Right lobe of liver (tissue), 6 donors: ENCODE results near the gene COQ9. TPM values are rescaled to one million over a fixed set of nuclear protein-coding genes. Genes with fewer than 3 reads are reported as not detected.

ENCODE experiments used
- ATAC-seq, 4 donors: fragments of 200-7000 bp; cut with Tn5 transposase; one replicate each; pipeline ENCODE4 v1.9.1; 2020; ENCODE audit warnings: mild to moderate bottlenecking in 4 of 4, moderate library complexity in 4 of 4
- DNase-seq, 3 donors: peaks; one replicate each; pipeline ENCODE4 v3.0.0-alpha.2; 2020
- H3K27ac ChIP-seq, 3 donors: fragments of 200-600 bp; one replicate each; pipeline ENCODE4 v1.8.0; 2022
- H3K27me3 ChIP-seq, 2 donors: fragments of 200-600 bp; one replicate each; pipeline ENCODE4 v1.8.0; 2022
- H3K36me3 ChIP-seq, 4 donors: fragments of 200-600 bp; sonication (generic) in 1 of 4; one replicate each; pipeline versions ENCODE4 v1.5.1 to v1.8.0; 2017 to 2022; ENCODE audit warnings: control low read depth in 1 of 4
- H3K4me1 ChIP-seq, 4 donors: fragments of 200-600 bp; sonication (generic) in 1 of 4; one replicate each; pipeline versions ENCODE4 v1.5.1 to v1.8.0; 2017 to 2022; ENCODE audit warnings: control low read depth in 1 of 4
- H3K4me3 ChIP-seq, 3 donors: fragments of 200-600 bp; one replicate each; pipeline ENCODE4 v1.8.0; 2022
- H3K9me3 ChIP-seq, 4 donors: fragments of 200-600 bp; sonication (generic) in 1 of 4; one replicate each; pipeline versions ENCODE4 v1.5.1 to v1.8.0; 2017 to 2022; ENCODE audit warnings: control low read depth in 1 of 4
- POLR2A ChIP-seq: fragments of 450-650 bp; IDR thresholded peaks from one replicate; pipeline ENCODE4 v1.6.1; 2017; ENCODE audit warnings: antibody characterized with exemption, mild to moderate bottlenecking
- WGBS: methylation state at CpG from one replicate; pipeline ENCODE4 v1.1.6; 2018; ENCODE audit warnings: low coverage, low lambda C conversion rate; ENCODE audit not compliant: insufficient coverage; ENCODE audit errors: missing lambda C conversion rate; 5-methylcytosine and 5-hydroxymethylcytosine counted together
- intact Hi-C, 2 donors: fragments of 100-400 bp; cut with DNase I; formaldehyde crosslinking; loops; one replicate each; pipeline versions ENCODE4 v1.11.2 to v1.14.1; 2022
- total RNA-seq, 6 experiments: library from RNA; depleted of rRNA in 2 of 6; stranded (reverse); fragments of >200 nt in 2 of 6; fragmentation: NEBNext Ultra II Directional in 3 of 6; extraction: Animal tissue kit (Norgen Biotek cat#: 25700) in 3 of 6; gene quantifications; one replicate each; pipeline versions ENCODE4 v1.1.0 to v1.2.4, GENCODE V29; 2016 to 2023
- TF ChIP-seq, protein P1 (sequence below), 4 donors: fragments of 200-600 bp in 3 of 4; fragments of 450-650 bp in 1 of 4; IDR thresholded peaks; one replicate each; pipeline versions ENCODE4 v1.5.1 to v1.8.0; 2016 to 2022; ENCODE audit warnings: antibody characterized with exemption in 4 of 4, mild to moderate bottlenecking in 2 of 4
- donor health status: DM: no; HTN: yes; CAD: no.
- donor health status: DM: no; HTN: no; CAD: no.
- donor health status: DM: no; HTN: no; CAD: no.
- donor health status: DM: no; HTN: yes; CAD: no.
- donor health status: DM: no; HTN: yes; CAD: no.

The COQ9 gene
- total RNA-seq, 6 experiments from 2014 or later: 43.2 to 81.4 (median 55.3) TPM

DNA sequence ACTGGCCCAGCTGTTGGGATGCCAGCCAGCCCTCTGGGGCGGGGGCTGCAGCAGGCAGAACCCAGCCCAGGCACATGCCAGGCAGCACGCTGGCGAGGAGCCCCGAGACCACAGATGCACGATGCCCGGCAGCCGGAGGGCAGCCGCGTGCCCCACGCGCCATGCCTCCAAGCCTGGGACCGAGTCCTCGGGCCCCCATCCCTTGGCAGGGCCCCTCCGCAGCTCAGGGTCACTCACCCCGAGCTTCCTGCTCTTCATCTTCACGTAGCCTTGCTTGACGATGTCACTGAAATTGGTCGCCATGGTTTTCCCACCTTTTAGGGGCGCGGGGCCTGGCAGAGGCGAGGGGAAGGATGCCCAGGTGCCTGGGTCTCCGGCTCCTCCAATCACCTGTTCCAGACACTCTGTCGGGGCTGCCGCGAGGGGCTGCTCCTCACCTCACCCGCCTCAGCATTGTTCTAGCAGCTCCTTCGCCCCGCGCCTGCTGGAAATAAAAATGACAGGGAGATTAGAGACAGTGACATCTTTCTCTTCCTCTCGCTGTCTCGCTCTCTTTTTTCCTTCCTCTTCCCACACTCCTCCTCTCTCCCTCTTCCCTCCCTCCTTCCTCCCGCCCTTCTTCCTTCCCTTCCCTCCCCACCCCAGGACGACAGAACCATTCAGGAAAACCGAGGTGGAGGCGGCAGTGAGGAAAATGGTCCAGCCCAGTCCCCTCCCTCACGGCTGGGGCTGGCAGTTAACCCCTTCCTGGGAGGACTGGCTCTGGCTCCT, 32.1 kb downstream of the COQ9 start:
- ATAC-seq (peak; percentile 14 to 27 (median 16)), DNase-seq (no peak)
- Histone ChIP-seq H3K9me3 (no peaks in the 10 kb centered on the region), H3K27ac (peak overlapping the region; percentile 24 to 74 (median 57)), H3K36me3 (peaks cover 0 to 4% (median 1%) of the 10 kb centered on the region in 4 donors), H3K27me3 (no peaks in the 10 kb centered on the region), H3K4me3 (peak overlapping the region; percentile 36 to 45 (median 41)), H3K4me1 (peaks cover 0 to 48% (median 13%) of the 10 kb centered on the region in 4 donors)
- TF ChIP-seq, protein P1, sequence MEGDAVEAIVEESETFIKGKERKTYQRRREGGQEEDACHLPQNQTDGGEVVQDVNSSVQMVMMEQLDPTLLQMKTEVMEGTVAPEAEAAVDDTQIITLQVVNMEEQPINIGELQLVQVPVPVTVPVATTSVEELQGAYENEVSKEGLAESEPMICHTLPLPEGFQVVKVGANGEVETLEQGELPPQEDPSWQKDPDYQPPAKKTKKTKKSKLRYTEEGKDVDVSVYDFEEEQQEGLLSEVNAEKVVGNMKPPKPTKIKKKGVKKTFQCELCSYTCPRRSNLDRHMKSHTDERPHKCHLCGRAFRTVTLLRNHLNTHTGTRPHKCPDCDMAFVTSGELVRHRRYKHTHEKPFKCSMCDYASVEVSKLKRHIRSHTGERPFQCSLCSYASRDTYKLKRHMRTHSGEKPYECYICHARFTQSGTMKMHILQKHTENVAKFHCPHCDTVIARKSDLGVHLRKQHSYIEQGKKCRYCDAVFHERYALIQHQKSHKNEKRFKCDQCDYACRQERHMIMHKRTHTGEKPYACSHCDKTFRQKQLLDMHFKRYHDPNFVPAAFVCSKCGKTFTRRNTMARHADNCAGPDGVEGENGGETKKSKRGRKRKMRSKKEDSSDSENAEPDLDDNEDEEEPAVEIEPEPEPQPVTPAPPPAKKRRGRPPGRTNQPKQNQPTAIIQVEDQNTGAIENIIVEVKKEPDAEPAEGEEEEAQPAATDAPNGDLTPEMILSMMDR (IDR thresholded peaks at IDR 0.05): no peak
- intact Hi-C loops: no loop called here
- 39% methylated on average over 19 of the region's 36 CpGs for WGBS

DNA sequence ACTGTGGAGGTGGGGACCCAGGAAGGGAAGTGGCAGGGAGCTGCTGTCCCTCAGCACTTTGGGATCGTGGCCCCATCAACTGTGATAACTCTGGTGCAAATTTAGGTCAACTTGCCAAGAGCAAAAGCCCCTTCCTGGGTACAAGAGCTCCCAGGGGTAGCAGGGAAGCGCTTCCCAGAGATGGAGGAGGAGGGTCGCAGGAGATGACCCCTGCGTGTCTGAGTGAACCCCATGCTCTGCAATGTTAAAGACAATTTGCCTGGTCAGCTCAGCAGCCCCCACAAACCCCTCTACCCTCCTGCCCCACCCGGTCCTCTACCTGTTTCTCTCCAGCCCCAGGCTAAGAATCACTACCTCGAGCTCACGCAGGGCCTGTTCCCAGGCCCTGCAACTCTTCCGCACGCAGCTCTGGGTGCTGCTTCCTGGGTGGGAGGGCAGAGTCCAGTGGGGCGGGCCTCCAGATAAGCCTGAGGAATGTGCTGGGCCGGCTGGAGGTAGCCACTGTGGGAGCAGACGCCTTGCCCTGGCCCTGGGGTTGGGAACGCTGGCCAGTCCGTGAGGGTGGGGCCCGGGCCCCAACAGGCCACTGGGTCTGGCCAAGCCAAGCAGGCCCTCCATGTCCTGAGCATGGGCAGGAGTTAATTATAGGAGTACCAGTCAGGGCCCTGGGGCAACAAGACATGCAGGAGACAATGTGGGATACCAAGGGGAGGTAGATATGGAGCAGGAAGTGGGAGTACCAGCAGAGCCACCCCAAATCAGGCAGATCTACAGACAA, 32.9 kb downstream of the COQ9 start:
- DNase-seq: peak; percentile 83 to 93 (median 92)
- peaks cover 0 to 51% (median 15%) of the 10 kb centered on the region in 4 donors for H3K4me1 ChIP-seq
- H3K27me3 ChIP-seq: no peaks in the 10 kb centered on the region
- peak overlapping the region; percentile 36 to 45 (median 41) for H3K4me3 ChIP-seq
- H3K36me3 ChIP-seq: no peaks in the 10 kb centered on the region
- H3K27ac ChIP-seq: peak overlapping the region; percentile 24 to 74 (median 57)
- H3K9me3 ChIP-seq: no peaks in the 10 kb centered on the region
- WGBS: 4% methylated on average over 11 of the region's 15 CpGs
- peak; percentile 92 to 94 (median 93) for ATAC-seq
- intact Hi-C loops: no loop called here
- TF ChIP-seq POLR2A: peak; percentile 58
- TF ChIP-seq, protein P1 (IDR thresholded peaks at IDR 0.05): no peak

DNA sequence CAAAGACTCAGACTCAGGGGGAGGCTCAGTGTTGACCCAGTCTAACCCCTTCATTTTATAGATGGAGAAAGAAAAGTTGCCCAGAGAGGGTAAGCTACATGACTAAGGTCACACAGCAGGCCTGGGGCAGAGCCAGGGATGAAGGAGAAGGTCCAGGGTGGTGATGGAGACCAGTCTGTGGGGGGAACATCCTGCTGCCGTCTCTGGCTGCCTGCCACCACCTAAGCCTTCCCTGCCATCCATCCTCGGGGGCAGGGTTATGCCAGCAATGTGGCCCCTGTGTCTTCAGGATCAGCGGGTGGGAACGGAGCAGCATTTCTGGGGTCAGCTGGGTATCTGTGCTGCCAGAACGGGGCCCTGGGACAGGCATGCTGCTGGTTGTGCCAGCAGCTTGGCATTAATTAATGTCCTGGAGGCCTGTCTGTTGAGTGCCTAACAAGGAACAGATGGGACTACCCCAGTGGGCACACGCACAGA, 33.5 kb downstream of the COQ9 start:
- Histone ChIP-seq H3K36me3 (no peaks in the 10 kb centered on the region), H3K27me3 (no peaks in the 10 kb centered on the region), H3K4me3 (no peak overlapping the region), H3K4me1 (peaks cover 0 to 53% (median 18%) of the 10 kb centered on the region in 4 donors), H3K27ac (peak overlapping the region in 2 of 3 donors; percentile 57 to 74), H3K9me3 (no peaks in the 10 kb centered on the region)
- intact Hi-C loops: no loop called here
- ATAC-seq: no peak
- TF ChIP-seq, protein P1 (IDR thresholded peaks at IDR 0.05): no peak
- no peak for DNase-seq
- no CpG with 5 or more reads among the region's 6 CpGs for WGBS

DNA sequence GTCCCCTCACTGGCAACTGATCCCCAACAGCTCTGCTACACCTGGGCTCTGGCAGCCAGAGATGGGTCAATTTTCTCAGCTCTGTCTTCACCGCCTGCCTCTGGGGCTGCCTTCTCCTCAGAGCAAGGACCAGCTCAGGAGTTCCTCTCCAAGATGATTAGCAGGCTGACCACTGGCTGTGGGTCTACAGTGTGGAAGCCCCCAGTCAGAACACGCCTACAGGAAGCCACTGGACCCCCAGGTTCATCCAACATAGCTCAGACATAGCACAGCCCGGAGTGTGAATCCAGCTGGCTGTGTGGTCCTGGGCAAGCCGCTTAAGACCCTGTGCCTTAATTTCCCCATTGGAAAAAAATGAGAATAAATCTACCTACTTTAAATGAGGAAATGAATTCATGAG, 34.1 kb downstream of the COQ9 start:
- TF ChIP-seq, protein P1 (IDR thresholded peaks at IDR 0.05): no peak
- ATAC-seq: no peak
- 90% methylated on average over 2 of the region's 4 CpGs for WGBS
- Histone ChIP-seq H3K36me3 (no peaks in the 10 kb centered on the region), H3K9me3 (no peaks in the 10 kb centered on the region), H3K4me3 (no peak overlapping the region), H3K27ac (no peak overlapping the region), H3K4me1 (peaks cover 0 to 50% (median 18%) of the 10 kb centered on the region in 4 donors), H3K27me3 (no peaks in the 10 kb centered on the region)
- no peak for DNase-seq
- intact Hi-C loops: no loop called here
